ENCODE data around the gene DTNA.
"Not testable (repeated sequence)": the region's sequence is repeated elsewhere in the genome, so short reads cannot be mapped to it uniquely, and the experiment has no call there.

DNA sequence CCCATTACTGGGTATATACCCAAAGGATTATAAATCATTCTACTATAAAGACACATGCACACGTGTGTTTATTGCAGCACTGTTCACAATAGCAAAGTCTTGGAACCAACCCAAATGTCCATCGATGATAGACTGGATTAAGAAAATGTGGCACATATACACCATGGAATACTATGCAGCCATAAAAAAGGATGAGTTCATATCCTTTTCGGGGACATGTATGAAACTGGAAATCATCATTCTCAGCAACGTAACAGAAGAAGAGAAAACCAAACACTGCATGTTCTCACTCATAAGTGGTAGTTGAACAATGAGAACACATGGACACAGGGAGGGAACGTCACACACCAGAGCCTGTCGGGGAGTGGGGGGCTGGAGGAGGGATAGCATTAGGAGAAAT lies 15.6 kb downstream of the DTNA start:
- TF ChIP-seq, protein P1, sequence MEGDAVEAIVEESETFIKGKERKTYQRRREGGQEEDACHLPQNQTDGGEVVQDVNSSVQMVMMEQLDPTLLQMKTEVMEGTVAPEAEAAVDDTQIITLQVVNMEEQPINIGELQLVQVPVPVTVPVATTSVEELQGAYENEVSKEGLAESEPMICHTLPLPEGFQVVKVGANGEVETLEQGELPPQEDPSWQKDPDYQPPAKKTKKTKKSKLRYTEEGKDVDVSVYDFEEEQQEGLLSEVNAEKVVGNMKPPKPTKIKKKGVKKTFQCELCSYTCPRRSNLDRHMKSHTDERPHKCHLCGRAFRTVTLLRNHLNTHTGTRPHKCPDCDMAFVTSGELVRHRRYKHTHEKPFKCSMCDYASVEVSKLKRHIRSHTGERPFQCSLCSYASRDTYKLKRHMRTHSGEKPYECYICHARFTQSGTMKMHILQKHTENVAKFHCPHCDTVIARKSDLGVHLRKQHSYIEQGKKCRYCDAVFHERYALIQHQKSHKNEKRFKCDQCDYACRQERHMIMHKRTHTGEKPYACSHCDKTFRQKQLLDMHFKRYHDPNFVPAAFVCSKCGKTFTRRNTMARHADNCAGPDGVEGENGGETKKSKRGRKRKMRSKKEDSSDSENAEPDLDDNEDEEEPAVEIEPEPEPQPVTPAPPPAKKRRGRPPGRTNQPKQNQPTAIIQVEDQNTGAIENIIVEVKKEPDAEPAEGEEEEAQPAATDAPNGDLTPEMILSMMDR (IDR thresholded peaks at IDR 0.05; ENCODE audit: low read depth, low read length, poor library complexity, severe bottlenecking), result not testable (repeated sequence)
- TF ChIP-seq EZH2phosphoT487 (IDR thresholded peaks at IDR 0.05; ENCODE audit: borderline replicate concordance, low read length), result not testable (repeated sequence)

All from DOHH2 (cell line).